NAMALWA (cell line): Measurements from ENCODE around the gene MYCN.
"Not testable (repeated sequence)": the region's sequence is repeated elsewhere in the genome, so short reads cannot be mapped to it uniquely, and the experiment has no call there.

Experiments
- DNase-seq: peaks from one replicate; pipeline ENCODE4 v3.0.0-alpha.2; 2015; ENCODE audit warnings: low spot score

Gene MYCN

DNA sequence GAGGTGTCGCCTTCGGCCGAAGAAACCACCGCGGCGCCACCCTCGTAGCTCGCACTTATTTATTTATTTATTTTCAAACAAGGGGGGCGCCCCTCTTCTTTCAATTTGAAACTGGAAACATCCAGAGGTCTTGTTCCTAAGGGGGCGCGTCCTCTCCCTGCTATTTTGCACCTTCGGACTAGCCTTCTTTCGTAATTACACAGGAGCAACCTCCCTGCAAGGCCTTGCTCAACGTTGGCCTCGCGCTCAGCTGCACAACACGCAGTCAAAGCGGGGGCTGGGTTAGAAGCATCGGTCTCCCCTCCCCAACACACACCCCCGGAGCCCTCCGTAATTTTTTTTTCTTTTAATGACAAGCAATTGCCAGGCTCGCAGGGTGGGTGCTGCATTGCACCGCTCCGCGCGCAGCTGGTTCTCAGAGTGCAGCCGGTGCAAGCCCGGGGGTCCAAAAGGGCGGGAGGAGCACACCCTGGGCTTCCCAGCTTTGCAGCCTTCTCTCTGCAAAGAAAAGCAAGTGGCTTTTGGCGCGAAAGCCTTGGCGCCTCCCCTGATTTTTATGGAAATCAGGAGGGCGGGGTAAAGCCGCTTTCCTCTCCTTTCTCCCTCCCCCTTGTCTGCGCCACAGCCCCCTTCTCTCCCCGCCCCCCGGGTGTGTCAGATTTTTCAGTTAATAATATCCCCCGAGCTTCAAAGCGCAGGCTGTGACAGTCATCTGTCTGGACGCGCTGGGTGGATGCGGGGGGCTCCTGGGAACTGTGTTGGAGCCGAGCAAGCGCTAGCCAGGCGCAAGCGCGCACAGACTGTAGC, at the start of gene MYCN:
MYCN (plus strand) TSS at position 697 of the 807 bp plus-strand sequence. CDS start 1,515 bp downstream, outside the sequence.
- DNase-seq: peak; percentile 15

DNA sequence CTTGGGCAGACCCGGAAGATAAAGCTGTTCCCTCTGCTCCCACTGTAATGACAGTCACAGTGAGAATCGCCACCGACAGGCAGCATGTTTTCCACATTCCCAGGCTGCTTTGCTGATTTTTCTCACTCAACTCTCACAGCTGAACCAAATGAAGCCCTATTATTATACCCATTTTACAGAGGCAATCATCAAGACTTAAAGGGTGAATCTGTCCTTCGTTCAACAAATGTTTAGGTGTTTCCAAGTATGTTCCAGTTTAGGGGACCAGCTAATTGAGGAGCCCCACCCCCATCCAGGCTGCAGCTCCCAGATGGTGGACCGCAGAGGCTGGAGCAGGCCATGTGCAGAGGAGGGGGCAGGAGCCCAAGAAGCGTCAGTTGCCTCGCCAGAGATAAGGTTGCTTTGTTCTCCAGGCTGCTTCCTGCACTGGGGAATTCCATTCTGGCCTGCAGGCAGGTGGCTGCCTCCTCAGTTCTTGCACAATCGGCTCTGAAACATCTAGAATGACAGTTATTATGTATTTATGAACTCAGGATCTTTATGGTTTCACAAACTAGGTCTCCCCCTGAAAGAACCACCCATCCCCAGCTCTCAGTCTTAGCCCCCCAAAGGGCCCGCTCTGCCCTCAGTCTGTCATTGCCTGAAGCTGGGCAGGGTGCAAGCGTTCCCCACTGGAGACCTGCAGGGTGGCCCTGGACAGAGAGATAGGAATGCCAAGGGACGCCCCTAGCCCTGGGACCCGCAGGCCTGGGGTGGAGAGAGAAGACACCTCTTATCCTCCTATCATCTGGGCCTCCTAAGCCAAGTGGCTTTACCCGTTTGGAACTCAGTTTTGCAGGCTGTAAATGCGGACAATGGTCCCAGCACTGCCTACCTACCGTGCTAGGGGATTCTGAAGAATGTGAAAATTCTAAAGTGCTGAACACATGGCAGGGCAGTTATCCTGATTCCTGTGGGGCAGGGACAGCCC, 49.1 kb upstream of the MYCN start:
- DNase-seq: no peak

DNA sequence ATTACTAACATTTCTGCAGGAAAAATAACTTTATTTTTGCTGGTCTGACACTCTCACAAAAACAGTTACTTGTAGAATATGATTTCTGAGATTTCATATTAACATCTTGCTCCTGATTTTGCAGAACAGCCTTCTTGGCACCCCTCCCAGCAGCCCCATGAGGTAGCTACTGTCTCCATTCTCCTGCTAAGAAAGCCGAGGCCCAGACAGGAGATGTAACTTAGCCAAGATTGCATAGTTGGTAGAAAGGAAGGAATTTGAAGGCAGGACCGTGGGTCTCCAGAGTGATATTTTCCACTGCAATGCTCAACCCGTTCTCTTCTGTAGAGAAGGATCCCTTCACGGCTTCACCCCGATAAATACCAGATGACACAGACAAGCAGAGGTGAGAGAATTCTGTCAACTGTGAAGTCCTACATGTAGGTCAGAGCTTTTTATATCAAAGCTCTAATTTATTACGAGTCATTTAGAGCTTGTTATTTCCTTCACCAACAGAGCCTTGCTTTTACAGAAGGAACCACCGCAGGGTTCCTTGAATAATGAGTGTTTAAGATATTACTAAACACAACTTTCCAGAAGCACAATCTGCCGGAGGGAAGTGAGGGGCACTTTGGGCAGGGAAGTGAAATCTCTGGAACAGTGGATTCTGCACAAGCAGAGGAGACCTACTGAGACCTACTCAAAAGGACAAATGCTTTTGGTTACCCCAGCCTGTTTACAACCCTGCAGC, 48.0 kb upstream of the MYCN start:
- no peak for DNase-seq

DNA sequence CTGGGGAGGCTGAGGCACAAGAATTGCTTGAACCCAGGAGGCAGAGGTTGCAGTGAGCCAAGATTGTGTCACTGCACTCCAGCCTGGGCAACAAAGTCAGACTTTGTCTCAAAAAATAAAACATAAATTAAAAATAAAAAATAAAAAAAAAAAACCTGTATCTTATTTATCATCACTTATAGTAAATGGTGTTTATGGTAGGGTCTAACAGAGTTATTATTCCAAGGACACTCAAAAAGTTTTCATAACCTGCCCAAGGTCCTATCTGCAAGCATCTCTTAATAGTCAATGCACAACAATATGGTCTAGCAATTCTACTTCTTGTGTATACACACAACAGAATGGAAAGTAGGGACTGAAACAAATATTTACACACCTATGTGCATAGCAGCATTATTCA, 47.3 kb upstream of the MYCN start:
- no peak for DNase-seq

- no peak for DNase-seq
These were observed 46.5 kb upstream of the MYCN start for GRCh38 chr2:15893689-15894480.

- DNase-seq: no peak
These were observed 45.7 kb upstream of the MYCN start for GRCh38 chr2:15894481-15895144.

- no peak for DNase-seq
These were observed 44.5 kb upstream of the MYCN start for GRCh38 chr2:15895615-15896469.

- DNase-seq: no peak
These were observed 43.5 kb upstream of the MYCN start for GRCh38 chr2:15896859-15897258.

- DNase-seq: no peak
These were observed 42.8 kb upstream of the MYCN start for GRCh38 chr2:15897431-15898098.

DNA sequence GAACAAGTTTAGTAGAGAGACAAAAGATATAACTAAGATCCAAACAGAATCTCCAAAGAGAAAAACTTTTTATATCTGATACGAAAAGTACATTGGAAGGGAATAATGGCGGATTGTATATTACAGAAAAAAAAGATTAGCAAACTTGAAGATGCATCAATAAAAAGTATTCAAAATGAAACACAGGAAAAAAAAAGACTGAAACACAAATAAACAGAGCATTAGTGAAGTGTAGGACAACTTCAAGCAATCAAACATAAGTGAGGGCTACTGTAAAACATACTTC, 41.1 kb upstream of the MYCN start:
- DNase-seq: no peak

DNA sequence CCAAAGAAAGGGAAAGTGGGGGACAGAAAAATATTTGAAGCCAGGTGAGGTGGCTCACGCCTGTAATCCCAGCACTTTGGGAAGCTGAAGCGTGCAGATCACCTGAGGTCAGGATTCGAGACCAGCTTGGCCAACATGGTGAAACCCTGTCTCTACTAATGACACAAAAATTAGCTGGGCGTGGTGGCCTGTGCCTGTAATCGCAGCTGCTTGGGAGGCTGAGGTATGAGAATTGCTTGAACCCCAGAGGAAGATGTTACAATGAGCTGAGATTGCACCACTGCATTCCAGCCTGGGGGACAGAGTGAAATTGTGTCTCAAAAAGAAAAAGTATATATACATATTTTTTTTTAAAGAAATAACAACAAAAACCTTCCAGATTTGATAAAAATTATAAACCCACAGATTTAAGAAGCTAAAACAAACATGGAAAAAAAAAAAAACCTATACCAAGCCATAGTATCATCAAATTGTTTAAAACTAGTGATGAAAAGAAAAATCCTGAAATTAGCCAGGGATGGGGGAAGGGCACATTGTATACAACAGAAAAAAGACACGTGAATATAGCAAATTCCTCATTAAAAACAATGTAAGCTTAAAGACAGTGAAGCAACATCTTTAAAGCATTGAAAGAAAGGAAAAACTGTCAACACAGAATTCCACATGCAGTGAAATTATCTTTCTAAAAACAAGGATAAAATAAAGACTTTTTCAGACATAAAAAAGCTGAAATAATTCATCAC, 40.4 kb upstream of the MYCN start:
- no peak for DNase-seq

DNA sequence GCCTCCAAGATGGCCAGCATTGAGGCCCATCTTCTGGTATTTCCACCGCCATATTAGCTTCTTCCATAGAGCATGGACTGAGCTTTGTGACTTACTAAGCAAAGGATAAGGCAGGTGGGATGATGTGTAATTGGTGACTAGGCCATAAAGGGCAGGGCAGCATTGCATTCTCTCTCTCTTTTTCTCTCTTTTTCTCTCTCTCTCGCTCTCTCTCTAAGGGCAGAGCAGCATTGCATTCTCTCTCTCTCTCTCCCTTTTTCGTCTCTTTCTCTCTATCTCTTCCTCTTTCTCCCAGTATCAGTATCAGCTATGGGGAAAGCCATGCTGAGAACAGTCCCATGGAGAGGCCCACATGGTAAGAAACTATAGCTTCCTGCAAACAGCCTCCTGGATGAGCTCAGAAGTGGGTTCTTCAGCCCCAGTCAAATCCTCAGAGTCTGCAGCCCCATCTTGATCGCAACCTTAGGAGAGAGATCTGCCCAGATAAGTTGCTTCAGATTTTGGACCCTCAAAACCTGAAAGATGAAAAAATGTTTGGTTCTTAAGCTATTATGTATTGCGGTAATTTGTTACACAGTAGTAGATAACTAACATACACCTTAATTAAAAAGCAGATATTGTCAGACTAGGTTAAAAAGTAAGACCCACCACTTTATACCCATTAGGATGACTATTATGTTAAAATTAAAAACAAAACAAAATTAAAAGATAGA, 39.1 kb upstream of the MYCN start:
- no peak for DNase-seq

- DNase-seq: no peak
These were observed 38.6 kb upstream of the MYCN start for GRCh38 chr2:15901808-15902130.

DNA sequence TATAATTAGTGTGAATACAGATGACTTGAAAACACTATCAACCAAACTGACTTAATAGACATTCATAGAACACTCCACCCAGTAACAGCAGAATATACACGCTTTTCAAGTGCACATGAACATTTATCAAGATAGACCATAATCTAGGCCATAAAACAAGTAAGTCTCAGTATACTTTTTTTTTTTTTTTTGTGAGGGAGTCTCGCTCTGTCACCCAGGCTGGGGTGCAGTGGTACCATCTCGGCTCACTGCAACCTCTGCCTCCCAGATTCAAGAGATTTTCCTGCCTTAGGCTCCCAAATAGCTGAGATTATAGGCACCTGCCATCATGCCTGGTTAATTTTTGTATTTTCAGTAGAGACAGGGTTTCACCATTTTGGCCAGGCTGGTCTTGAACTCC, 36.4 kb upstream of the MYCN start:
- DNase-seq: not testable (repeated sequence)

DNA sequence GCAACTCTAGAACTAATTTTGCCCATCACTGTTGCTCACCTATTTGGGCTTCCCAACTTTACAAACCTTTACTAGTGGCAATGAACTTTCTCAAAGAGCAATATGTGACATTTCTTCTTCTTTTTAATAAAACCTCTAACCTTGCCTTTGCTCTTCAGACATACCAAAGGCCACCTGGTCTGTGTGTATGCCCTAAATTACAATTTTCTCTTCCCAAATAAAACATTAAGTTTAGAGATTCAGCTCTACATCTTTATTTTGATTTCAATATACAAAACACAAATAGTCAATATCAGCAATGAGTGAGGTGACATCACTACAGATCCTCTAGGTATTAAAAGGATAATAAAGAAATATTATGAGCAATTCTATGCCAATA, 35.1 kb upstream of the MYCN start:
- DNase-seq: no peak

DNA sequence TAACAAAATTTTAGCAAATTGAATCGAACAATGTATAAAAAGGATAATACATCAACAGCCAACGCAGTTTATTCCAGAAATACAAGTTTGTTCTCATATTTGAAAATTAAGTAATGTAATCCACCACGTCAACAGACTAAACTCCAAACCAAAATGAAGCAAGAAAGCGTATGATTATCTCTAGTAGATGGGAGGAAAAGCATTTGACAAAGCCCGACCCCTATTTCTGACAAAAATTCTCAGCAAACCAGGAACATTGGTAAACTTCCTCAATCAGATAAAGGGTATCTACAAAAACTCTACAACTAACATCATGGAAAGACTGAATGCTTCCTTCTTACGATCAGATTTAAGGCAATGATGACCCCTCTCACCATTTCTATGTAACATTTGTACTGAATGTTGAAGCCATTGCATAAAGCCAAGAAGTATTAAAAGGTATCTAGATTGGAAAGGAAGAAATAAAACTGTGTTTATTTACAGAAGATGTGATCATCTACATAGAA, 34.3 kb upstream of the MYCN start:
- no peak for DNase-seq

GRCh38 chr2:15906778-15907177, 33.6 kb upstream of the MYCN start:
- DNase-seq: no peak
